GM19240 (cell line): ENCODE measurements around the gene ENPP7.

Experiments used
- DNase-seq: peaks from one replicate; pipeline ENCODE4 v3.0.0; 2011; ENCODE audit warnings: low spot score; ENCODE audit not compliant: insufficient read length

Gene ENPP7

DNA sequence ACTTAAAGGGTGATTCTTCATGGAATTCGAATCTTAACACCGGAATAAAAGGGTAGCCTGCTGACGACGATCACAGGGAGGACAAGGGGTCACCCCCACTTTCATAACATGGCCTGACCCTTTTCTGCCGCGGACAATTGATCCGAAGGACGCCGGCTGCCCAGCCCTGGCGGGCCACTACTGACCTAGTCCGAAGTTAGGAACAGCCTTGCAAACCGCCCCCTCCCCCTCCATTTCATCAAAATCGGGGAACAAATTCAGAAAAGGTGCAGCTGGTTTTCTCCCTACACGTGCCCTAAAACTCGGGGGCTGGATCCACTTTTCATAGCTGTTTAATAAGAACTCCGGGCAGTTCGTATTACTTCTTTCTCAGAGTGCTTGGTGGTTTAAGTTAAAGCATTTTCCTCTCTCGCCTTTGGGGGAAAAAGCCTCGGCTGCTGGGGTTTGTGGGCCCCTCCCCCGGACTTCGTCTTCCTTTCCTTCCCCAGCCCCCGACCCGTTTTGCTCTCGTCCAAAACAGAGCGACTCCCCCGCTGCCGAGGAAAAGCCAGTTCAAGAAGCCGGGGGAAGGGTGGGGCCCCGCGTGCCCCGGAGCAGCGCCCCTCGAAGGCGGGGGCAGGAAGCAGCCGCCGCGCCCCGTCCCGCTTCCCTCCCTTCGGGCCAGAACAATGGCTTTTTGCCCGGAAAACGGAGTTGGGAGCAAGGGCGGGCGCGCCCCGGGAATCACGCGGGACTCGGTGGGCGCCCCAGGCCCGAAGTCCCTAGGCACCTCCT, 46.6 kb downstream of the ENPP7 start:
- no peak for DNase-seq

- DNase-seq: peak; percentile 95
Measured at GRCh38 chr17:79777894-79778503, 47.3 kb downstream of the ENPP7 start, which contains the start of gene CBX2. TSS of gene CBX2 (plus strand) at chr17:79778148. CDS start at chr17:79778236, 88 bp downstream.

DNA sequence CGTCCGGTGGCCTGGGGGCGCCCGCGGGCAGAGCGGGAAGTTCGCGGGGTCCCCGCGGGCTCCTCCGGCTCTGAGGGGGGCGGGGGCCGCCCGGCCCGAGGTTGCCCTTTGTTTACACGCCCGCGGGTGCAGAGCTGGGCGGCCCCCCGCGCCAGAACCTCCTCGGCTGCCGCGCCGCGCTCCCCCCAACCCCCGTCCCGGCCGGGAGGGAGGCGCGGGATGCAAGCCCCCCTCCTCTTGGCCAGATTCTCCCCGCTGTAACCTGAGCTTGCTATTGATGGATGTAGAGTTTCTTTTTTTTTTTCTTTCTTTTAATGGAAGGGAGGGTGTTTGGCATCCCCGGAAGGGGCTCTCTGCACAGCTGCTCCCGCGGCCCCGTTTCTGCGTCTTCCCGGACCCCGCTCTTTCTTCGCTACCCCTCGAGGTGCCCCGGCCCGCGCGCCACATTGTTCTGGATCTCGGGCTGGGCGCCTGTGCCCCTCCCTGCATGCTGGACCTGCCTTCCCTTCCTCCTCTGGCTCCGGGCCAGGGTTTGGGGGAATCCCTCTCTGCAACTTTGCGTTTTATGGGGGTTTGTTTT, 47.9 kb downstream of the ENPP7 start:
- no peak for DNase-seq

DNA sequence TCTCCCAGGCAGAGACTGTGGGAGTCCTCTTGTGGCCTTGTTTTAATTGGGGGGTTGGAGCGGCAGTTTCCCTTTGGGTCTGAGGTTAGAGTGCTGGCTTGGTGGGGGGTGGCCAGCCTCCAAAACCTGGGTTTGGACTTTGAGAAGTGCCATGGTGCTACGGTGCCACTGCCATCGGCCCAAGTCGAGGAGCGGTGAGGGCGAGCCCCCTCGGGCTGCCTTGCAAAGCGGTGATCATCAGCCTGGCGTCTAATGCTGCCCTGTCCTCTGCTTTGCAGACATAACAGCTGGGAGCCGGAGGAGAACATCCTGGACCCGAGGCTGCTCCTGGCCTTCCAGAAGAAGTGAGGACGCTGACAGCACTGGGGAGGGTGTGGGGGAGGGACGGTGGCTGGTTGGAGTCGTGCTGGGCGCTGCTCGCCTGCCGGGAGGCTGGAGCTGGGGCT, 48.4 kb downstream of the ENPP7 start:
- no peak for DNase-seq

DNA sequence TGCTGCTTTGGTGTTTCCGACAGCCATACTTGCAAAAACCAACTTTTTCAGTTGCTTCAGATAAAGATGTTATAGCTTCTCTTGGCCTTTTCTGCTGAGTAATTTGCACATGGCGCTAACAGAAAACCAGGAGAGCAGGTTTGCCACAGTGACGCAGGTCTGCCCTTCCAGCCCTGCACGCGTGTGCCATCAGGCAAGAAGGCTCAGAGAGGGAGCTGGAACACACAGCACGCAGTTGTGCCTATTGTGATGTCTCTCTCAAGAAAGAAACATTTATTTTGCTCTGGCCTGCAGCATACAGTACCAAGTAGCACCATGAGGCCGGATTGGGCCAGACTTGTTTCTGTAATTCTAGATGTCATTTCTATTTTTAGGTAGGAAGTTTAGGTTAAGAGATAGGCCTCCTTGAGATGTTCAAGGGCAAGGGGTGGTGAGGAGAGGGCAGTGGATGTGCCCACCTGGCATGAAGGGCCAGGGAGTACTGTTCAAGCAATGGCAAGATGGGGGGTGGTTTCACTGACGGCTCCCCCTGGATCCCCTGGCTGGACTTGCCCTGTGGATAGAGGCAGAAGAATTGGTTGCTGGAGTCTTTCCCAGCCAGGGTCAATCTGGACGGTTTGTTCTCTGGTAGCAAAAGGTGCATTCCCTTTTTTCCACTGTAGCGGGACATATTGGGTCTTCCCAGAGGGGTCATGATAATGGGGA, 49.1 kb downstream of the ENPP7 start:
- no peak for DNase-seq

DNA sequence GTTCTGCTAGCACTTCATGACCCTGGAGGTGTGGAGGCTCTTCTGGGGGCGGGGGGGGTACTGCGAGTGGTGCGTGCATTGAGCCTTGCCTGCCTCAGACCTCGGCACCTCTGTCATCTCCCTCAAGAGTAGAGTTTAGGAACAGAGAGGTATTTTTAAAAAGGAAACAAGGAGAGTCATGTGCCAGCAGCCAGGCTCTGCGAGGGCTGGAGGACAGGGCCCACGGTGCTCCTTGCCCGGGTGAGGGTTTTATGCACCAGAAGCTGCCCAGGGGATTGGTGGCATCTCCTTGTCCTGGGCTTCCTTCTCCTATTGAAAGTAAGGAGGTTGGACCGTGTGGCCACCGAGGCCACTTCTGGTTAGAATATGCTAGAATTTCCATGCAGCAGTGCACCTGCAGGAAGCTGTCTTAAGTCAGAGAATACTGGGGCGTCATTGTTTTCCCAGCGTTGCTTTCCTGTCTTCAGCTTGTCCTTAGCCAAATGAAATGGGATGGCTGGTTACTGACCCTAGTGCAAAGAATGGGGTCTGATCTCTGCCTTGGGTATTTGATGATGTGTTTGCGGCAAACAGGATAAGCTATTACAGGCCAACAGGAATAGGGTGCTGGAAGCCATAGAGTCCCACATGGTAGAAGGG, 50.4 kb downstream of the ENPP7 start:
- DNase-seq: no peak

DNA sequence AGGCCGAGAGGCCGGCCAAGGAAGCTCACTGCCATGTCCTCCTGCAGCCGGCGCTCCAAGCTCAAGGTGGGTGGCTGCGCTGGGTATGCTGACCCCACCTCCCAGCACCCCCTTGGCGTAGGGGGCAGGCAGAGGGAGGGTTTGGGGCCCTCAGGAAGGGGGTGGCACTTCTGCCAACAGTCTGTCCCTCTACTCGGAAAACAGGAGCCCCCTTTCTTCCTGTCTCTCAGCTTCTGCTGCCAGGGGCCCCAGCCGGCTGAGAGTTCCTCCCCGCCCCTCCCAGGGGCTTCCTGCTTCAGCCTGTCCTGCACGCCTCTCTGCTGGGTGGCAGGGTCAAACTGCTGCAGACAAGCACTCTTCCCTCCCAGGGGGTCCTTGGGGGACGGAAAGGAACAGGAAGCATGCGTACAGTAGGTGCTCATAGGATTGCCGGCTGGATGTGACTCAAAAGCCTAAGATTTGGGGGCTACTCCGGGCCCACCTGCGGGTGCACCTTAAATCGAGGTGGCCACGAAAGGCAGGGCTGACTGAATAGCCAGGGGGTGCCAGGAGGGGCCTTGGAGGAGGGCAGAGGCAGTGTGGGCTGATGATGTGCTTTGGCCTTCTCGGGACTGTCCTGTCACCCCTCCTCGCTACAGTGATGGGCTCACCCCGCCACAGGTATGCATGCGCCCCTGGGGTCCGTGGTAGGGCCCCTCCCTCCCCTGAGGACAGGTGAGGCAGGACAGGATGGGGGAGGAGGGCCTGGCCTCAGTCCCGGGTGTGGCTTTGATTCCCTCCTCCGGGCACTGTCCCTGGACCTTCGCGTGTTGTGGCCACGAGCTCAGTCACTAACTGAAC, 51.2 kb downstream of the ENPP7 start:
- no peak for DNase-seq

DNA sequence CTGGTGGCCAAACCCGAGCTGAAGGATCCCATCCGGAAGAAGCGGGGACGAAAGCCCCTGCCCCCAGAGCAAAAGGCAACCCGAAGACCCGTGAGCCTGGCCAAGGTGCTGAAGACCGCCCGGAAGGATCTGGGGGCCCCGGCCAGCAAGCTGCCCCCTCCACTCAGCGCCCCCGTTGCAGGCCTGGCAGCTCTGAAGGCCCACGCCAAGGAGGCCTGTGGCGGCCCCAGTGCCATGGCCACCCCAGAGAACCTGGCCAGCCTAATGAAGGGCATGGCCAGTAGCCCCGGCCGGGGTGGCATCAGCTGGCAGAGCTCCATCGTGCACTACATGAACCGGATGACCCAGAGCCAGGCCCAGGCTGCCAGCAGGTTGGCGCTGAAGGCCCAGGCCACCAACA, 53.1 kb downstream of the ENPP7 start:
- DNase-seq: no peak

DNA sequence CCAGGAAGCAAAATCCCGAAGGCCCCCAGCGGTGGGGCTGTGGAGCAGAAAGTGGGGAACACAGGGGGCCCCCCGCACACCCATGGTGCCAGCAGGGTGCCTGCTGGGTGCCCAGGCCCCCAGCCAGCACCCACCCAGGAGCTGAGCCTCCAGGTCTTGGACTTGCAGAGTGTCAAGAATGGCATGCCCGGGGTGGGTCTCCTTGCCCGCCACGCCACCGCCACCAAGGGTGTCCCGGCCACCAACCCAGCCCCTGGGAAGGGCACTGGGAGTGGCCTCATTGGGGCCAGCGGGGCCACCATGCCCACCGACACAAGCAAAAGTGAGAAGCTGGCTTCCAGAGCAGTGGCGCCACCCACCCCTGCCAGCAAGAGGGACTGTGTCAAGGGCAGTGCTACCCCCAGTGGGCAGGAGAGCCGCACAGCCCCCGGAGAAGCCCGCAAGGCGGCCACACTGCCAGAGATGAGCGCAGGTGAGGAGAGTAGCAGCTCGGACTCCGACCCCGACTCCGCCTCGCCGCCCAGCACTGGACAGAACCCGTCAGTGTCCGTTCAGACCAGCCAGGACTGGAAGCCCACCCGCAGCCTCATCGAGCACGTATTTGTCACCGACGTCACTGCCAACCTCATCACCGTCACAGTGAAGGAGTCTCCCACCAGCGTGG, 53.7 kb downstream of the ENPP7 start:
- DNase-seq: no peak

DNA sequence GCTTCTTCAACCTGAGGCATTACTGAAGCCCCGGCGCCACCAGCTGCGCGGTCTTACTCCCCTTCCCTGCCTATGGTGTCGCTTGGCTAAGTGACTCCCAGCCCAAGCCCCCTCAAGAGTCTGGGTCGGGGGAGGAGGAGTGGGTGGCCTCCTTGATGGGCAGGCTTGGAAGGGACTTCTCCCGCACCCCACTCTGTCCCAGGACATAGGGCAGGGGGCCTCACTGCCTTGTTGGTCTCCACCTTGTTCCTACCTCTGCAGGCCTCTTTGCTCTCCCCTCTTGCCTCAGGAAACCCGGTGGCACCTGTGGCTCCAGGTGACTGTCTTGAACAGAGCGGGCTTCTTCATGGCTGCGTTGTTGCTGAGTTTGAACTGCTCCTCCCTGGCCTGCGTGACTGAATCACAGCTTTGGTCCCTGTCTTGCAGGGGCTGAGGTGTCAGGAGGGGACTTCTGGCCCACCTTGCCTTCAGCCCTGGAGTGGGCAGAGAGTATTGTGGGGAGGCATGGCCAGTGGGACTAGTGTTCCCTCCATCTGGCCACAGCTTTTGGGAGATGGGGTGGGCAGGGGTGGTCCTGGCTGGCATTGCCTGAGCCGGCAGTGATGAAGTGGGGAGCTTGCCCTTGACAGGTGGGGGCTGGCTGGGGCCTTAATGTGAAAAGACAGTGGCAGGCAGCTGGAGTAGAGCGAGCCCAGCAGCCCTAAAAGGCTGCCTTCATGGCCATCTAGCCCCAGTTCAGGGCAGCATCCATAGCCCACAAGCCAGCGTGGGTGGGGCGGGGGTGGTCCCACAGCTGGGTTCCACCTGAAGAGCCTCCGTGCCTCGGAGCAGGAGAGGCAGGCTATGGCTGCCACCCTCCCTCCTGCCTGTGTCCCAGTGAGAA, 54.5 kb downstream of the ENPP7 start:
- DNase-seq: no peak

DNA sequence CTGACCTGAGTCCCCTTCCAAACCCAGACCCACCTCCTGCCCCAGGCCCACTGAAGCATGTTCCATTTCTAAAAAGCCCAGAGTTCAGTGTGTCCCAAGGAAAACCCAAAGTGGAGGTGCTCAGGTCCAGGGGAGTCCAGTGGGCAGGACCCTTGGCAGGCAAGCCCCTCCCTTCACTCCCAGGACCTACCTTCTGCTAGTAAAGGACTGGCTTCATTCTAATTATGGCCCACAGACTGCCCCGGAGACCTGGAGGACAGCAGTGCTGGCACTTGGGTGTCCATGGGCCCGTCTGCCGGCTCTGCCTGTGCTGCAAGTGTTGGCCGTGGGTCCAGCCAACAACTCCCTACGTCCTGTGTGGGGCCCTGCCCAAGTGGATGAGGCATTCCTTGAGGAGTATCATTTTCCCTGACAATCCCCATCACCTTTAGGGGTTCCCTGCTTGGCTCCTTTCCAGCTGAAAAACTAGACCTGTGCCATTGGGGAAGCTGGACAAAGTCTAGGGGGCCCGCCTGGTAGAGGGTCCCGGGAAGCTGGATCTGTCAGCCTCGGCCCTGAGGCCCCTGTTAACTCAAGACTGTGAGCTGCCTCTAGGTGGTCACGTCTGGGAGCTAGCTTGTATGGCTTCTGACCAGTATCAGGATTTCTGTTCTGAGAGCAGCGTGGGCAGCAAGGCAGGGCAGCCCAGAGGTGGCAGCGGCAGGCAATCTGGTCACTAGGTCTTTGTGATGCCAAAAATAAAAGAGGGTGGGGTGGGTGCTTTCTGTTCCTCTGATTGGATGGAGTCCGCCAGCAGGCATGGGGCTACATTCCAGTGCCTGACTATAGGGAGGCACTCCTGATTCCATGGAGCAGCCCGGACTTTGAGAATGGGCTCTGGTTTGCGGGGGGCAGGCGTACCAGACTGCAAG, 55.4 kb downstream of the ENPP7 start:
- no peak for DNase-seq

- no peak for DNase-seq
Measured at GRCh38 chr17:79786930-79787643, 56.3 kb downstream of the ENPP7 start.

- no peak for DNase-seq
Measured at GRCh38 chr17:79788455-79788854, 57.7 kb downstream of the ENPP7 start.

GRCh38 chr17:79788989-79789942, 58.5 kb downstream of the ENPP7 start:
- no peak for DNase-seq

- DNase-seq: peak; percentile 75
Measured at GRCh38 chr17:79789943-79790804, 59.4 kb downstream of the ENPP7 start.
